ENCODE results near the gene ZSCAN9.

- no peak for TF ChIP-seq CTCF (IDR thresholded peaks at IDR 0.05)
- TF ChIP-seq POLR2A (IDR thresholded peaks at IDR 0.05): no peak
These were observed 7.7 kb downstream of the ZSCAN9 start for GRCh38 chr6:28232785-28233184.

Data from uterus (tissue), 2 donors.